ENCODE results near the gene CRY1.
A peak's percentile ranks its signal among the peaks of the same experiment; 100 is the strongest.

CRY1 gene

DNA sequence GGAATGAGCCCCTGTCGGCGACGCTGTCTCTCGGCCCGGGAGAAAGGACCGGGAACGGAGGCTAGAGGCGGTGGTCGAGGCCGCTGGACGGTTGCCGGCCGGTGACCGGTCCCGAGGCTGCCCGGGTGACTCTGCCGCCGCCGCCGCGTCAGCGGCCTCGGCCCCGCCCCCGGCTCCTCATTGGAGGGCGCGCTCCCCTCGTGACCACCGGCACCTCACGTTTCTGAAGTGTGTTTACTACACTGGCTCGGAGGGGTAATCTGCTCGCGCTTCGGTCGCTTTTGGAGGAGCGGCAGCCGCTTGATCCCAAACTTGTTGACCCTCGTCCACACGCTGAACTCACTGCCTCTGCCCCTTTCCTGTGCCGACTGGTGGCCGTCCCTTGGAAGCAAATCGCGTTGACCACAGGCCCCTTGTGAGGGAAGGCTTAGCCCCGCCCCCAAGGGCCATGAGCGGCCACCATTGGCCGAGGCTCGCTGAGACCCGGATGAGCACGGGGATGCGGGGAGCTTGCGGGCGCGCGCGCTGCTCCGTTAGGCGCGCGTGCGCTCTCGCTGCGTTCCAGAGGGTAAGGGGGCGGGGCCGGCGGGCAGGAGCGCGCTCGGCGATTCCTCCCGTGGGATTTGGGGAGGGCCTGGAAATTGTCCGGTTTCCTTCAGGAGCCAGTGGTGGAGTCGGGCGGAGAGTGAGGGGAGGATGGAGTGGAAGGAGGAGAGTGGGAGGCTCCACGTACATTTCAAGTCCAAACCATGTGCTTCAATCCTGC lies at the start of gene CRY1:
TSS of gene CRY1 (minus strand) at position 133 of the 766 bp plus-strand sequence. CDS start 588 bp downstream, outside the sequence.
- peak; percentile 95 for DNase-seq (ENCODE audit: low spot score)

GRCh38 chr12:107139787-107140186 lies 46.4 kb upstream of the CRY1 start:
- DNase-seq (ENCODE audit: low spot score) = no peak

DNA sequence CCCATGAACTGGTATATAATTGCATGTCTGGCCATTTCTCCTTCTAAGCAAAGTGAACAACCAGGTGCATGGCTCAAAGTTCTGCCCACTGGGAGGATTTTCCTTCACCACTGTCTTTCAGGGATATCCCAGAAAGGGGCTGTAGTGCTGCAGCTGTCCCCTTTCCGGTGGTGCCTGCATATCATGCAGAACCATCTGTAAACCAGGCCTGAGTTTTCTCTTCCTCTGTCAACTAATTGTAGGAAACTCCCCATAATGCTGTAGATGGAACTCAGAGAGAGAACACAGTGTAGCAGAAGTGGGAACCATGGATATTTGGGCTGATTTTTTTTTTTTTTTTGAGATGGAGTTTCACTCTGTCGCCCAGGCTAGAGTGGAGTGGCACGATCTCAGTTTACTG lies 45.6 kb upstream of the CRY1 start:
- no peak for DNase-seq (ENCODE audit: low spot score)

GRCh38 chr12:107135177-107135576 lies 41.8 kb upstream of the CRY1 start:
- DNase-seq (ENCODE audit: low spot score) = no peak

- no peak for DNase-seq (ENCODE audit: low spot score)
These were observed 41.2 kb upstream of the CRY1 start for GRCh38 chr12:107134558-107134957.

DNA sequence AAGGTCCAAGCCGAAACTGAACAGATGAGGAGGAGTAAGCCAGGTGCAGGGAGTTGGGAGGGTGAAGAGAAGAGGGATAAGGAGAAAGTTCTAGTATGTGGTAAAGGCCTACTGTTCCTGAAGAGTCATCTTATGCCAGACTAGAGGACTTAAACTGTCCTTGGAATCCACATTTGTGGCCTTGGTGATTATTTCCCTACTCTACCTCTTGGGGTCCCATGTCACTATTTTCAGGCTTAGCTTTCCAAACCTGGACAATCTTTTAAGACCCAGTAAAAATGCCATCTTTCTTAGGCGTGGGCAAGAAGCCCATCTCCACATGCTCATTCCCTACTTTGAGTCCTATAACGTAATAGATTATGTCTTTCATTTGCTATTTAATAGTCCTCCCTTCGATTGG lies 40.1 kb upstream of the CRY1 start:
- no peak for DNase-seq (ENCODE audit: low spot score)

- DNase-seq (ENCODE audit: low spot score) = peak; percentile 65
These were observed 38.7 kb upstream of the CRY1 start for GRCh38 chr12:107131832-107132616.

DNA sequence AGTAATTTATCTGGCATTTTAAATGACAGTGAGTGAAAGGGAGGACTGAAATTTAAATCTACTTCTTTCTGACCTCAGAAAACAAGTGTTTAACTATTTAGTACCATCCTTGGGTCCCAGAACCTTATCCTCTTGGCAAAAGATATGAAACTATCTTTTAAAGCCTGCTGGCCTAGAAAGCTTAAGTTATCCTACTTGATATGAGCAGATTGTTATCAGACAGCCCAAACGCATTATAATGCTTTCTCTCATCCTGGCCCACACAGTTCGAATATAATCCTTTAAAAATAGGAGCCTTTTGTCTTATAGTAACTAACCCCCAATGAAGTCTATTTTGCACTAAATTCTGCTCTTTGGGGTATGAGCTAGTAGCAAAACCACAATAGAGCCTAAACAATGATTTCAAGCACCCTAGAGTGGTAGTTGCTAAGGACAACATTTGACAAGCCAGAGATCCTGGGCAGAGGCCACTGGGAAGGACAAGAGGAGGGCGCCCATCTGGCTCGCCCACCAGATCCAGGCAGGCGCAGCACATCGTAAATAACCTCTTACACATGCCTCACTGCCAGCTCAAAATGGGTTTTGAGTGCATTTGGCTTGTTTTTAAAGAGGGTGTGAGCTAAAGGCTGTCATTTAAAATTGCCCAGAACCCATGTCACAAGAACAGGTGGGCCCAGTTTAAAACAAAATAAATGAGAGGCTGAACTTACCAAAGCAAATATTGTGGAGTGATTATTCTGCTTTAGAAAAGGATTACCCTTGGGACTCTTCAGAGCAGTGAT lies 37.7 kb upstream of the CRY1 start:
- no peak for DNase-seq (ENCODE audit: low spot score)

- no peak for DNase-seq (ENCODE audit: low spot score)
These were observed 36.1 kb upstream of the CRY1 start for GRCh38 chr12:107129315-107129930.

DNA sequence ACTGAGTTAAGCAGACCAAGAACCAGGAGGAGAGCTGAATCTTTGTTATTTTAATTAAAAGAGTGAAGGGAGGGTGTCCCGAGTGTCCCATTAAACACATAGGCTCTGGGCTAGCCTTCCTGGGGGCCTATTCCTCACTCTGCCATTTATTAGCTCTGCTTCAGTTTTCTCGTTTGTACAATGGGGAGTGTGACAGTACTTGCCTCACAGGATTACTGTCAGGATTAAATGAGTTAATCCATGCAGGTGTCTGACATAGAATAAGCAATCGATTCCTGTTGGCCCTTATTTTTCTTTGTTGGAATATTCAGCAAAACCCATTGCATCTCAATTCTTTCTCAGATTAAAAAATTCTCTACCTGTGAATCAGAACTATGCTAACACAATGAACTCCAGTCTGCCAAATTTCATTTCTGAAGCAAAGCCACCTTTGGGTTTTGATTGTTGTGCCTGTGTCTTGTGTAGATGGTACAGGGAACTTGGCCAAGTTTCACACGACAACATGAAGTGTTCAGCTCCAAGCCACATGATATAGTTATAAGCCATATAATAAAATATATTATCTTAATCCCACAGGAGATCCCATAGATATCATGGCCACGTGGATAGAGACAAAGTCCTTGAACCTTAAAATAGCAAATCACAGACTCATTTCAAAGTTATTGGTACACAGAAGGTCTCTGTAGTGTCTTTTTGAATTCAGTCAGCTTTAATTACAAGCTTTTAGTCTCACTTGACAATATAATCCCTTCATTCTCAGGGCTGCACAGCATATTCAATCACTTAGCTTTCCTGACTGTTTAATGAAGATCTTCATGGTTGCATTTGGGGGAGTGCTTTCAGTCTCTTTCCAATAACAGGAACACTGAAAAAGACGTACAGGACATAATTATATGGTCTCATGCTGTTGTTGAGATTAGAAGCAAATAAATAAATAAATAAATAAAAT lies 34.4 kb upstream of the CRY1 start:
- DNase-seq (ENCODE audit: low spot score) = no peak

- DNase-seq (ENCODE audit: low spot score) = no peak
These were observed 33.6 kb upstream of the CRY1 start for GRCh38 chr12:107126796-107127481.

GRCh38 chr12:107125833-107126232 lies 32.5 kb upstream of the CRY1 start:
- DNase-seq (ENCODE audit: low spot score) = no peak

GRCh38 chr12:107122452-107122958 lies 29.2 kb upstream of the CRY1 start:
- no peak for DNase-seq (ENCODE audit: low spot score)

- no peak for DNase-seq (ENCODE audit: low spot score)
These were observed 25.7 kb upstream of the CRY1 start for GRCh38 chr12:107119091-107119490.

- no peak for DNase-seq (ENCODE audit: low spot score)
These were observed 25.3 kb upstream of the CRY1 start for GRCh38 chr12:107118624-107119023.

GRCh38 chr12:107115119-107115518 lies 21.8 kb upstream of the CRY1 start:
- DNase-seq (ENCODE audit: low spot score) = no peak

- DNase-seq (ENCODE audit: low spot score) = no peak
These were observed 18.0 kb upstream of the CRY1 start for GRCh38 chr12:107111314-107111713.

GRCh38 chr12:107109726-107110719 lies 16.7 kb upstream of the CRY1 start:
- DNase-seq (ENCODE audit: low spot score) = no peak

DNA sequence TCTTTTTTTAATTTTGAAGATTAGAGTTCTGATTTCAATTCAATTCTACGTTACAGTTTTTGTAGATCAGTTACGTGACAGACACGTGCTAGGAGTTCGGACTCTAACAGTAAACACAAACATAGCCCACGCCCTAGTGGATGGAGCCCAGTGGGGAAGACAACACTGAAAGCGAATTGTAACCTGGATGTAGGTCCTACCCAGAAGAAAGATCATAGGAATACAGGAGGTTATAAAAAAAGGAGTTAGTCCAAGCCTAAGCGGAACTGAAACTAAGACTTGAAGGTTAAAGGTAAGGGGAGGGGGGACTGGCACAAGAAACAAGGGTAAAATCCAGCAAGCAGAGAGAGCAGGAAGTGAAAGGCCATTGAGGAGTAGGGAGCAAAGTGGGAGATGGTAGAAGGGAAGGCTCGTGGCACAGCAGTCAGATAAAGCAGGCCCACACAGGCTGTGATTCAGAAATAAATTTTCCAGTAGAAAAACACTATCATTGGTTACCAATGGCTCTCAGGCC lies 15.7 kb upstream of the CRY1 start:
- DNase-seq (ENCODE audit: low spot score) = no peak
